H1 (cell line): ENCODE data around the gene TPST2. TPM values are rescaled to one million over a fixed set of nuclear protein-coding genes. Genes with fewer than 3 reads are reported as not detected.
A peak's percentile ranks its signal among the peaks of the same experiment; 100 is the strongest.

Experiments used
- CHD2 ChIP-seq: IDR thresholded peaks from 2 replicates; pipeline ENCODE4 v1.6.1; 2012; ENCODE audit warnings: low read length, improper control_type of control experiment
- CHD7 ChIP-seq: fragments of 300-600 bp; sonication (generic); IDR thresholded peaks from 2 replicates; pipeline ENCODE4 v1.7.1; 2012; ENCODE audit warnings: low read length, moderate library complexity, mild to moderate bottlenecking, inconsistent platforms; ENCODE audit not compliant: insufficient replicate concordance
- CTCF ChIP-seq, 3 experiments: IDR thresholded peaks; 1 replicate in 2 of 3; 2 replicates in 1 of 3; pipeline versions ENCODE4 v1.5.1 to v1.6.1; 2011; ENCODE audit warnings: low read length in 3 of 3, mild to moderate bottlenecking in 3 of 3, inconsistent platforms in 2 of 3, low read depth in 1 of 3, moderate library complexity in 1 of 3; ENCODE audit not compliant: insufficient read depth in 1 of 3; ENCODE audit errors: control extremely low read depth in 1 of 3
- GTF2F1 ChIP-seq: IDR thresholded peaks from 2 replicates; pipeline ENCODE4 v1.6.1; 2012; ENCODE audit warnings: low read depth, low read length, improper control_type of control experiment, borderline replicate concordance
- KDM1A ChIP-seq: fragments of 200-600, 300-600 bp; sonication (generic); IDR thresholded peaks from 2 replicates; pipeline ENCODE4 v1.7.1; 2016; ENCODE audit warnings: mild to moderate bottlenecking, low read length, borderline replicate concordance
- POU5F1 ChIP-seq: IDR thresholded peaks from 2 replicates; pipeline ENCODE4 v1.6.1; 2011; ENCODE audit warnings: low read depth, mild to moderate bottlenecking, low read length, moderate library complexity
- RBBP5 ChIP-seq: IDR thresholded peaks from 2 replicates; pipeline ENCODE4 v1.7.1; 2012; ENCODE audit warnings: low read depth, mild to moderate bottlenecking, inconsistent platforms, low read length, moderate library complexity, borderline replicate concordance
- SUZ12 ChIP-seq: fragments of 200-600 bp; sonication (generic); IDR thresholded peaks from 2 replicates; pipeline ENCODE4 v1.6.1; 2012; ENCODE audit warnings: mild to moderate bottlenecking, inconsistent platforms, low read length, moderate library complexity, mixed read lengths
- TAF1 ChIP-seq: IDR thresholded peaks from 2 replicates; pipeline ENCODE4 v1.6.1; 2011; ENCODE audit warnings: mild to moderate bottlenecking, low read depth, low read length
- polyA plus RNA-seq, 7 experiments: library from polyadenylated mRNA; depleted of rRNA in 3 of 7; stranded (reverse) in 5 of 7; unstranded in 2 of 7; fragments of >200 nt in 5 of 7; fragments of 200-250 nt in 2 of 7; gene quantifications; 1 replicate in 5 of 7; 2 replicates in 1 of 7; 4 replicates in 1 of 7; pipeline versions ENCODE4 v1.2.1 to v1.2.3, GENCODE V29; 2011 to 2013; ENCODE audit warnings: missing spikeins in 2 of 7, mixed read lengths in 2 of 7
- total RNA-seq: library from RNA; stranded (reverse); fragmentation: NEBNext Ultra II Directional; extraction: Animal tissue kit (Norgen Biotek cat#: 25700); gene quantifications from 2 replicates; pipeline ENCODE4 v1.2.1, GENCODE V29; 2021

TPST2 gene
- total and polyA plus RNA-seq, 2 of the 8 experiments (the other 6 are each of a cell fraction or from before 2014, with no cell fraction given): 58.8 to 143 TPM

GRCh38 chr22:26568207-26568706 lies 21.7 kb downstream of the TPST2 start (continued):
- no peak for TF ChIP-seq CHD7
- no peak for TF ChIP-seq CHD2
- no peak for TF ChIP-seq SUZ12
- TF ChIP-seq GTF2F1: no peak
- TF ChIP-seq TAF1: 0 out of 2 replicates have a peak, but pooled peaks have one; percentile 51
- no peak for TF ChIP-seq CTCF (IDR thresholded peaks at IDR 0.05; ENCODE audit: control extremely low read depth in 1 of 3, insufficient read depth in 1 of 3, low read depth in 1 of 3, low read length in 3 of 3)
- no peak for TF ChIP-seq POU5F1
- TF ChIP-seq RBBP5: 0 out of 2 replicates have a peak, but pooled peaks have one; percentile 45
- TF ChIP-seq KDM1A: no peak
